ENCODE measurements around the gene AQP7.

DNA sequence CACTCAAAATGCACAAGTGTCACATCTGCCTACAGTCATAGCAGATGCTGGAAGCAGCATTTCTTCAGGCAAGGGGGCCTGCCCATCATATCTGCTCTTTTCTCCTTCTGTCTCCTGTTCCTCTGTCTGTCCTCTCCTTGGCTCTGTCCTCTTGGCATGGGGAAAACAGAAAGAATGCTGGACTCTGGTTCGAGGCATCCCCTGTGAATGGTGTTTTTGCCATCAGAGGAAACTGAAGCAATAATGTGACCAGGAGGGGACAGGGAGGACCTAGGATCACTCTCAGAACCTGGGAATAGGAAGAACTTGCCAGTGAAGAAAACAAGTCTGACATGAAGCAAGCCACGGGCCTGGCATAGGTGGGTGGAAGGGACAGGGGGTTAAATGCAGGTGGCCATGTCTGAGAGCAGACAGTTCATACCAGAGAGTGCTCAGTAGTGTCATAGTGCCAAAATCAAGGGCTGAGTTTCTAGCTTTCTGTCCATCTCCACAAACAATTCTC, 35.3 kb downstream of the AQP7 start:
- TF ChIP-seq POLR2A (IDR thresholded peaks at IDR 0.05; ENCODE audit: low read length) (no peak), GATA1 (IDR thresholded peaks at IDR 0.05; ENCODE audit: low read depth, low read length) (no peak)

Measured in erythroblast (primary cell).